PC-3 (cell line): Measurements from ENCODE around the gene IL1RAPL2. TPM values are rescaled to one million over a fixed set of nuclear protein-coding genes. Genes with fewer than 3 reads are reported as not detected.

Source experiments
- ATAC-seq: fragments of 200-7000 bp; cut with Tn5 transposase; 2 replicates; pipeline ENCODE4 v1.9.1; 2020; ENCODE audit warnings: mild to moderate bottlenecking, moderate library complexity
- BruUV-seq: library from RNA; stranded (reverse); fragments of 400-500 nt; replicated peaks from 2 replicates; lab custom pipeline; 2021; lab: Mats Ljungman, UMichigan
- CTCF ChIA-PET: fragments of 300-600 bp; sonication (Branson Sonifier 250); formaldehyde crosslinking; loops from one replicate; lab custom pipeline; 2022; ENCODE audit warnings: antibody characterized with exemption; lab: Charles Lee
- POLR2A ChIA-PET: fragments of 300-600 bp; sonication (Branson Sonifier 250); formaldehyde crosslinking; loops from one replicate; lab custom pipeline; 2022; ENCODE audit warnings: antibody characterized with exemption; ENCODE audit not compliant: unreplicated experiment; lab: Charles Lee
- DNase-seq: peaks from one replicate; pipeline ENCODE4 v3.0.0-alpha.2; 2015
- H2AFZ ChIP-seq: fragments of 300-600 bp; sonication (generic); 2 replicates; pipeline ENCODE4 v1.6.0; 2016; ENCODE audit warnings: antibody characterized with exemption, low read length
- H3F3A ChIP-seq: fragments of 300-600 bp; sonication (generic); one replicate; pipeline ENCODE4 v1.6.0; 2017; ENCODE audit warnings: antibody characterized with exemption, low read length, control low read depth, mild to moderate bottlenecking; ENCODE audit not compliant: unreplicated experiment
- H3K27ac ChIP-seq: fragments of 300-600 bp; sonication (generic); 2 replicates; pipeline ENCODE4 v1.5.1; 2016; ENCODE audit warnings: mild to moderate bottlenecking, low read length
- H3K27me3 ChIP-seq: fragments of 300-600 bp; sonication (generic); 2 replicates; pipeline ENCODE4 v1.6.1; 2016; ENCODE audit warnings: low read length, mixed read lengths
- H3K36me3 ChIP-seq: fragments of 300-600 bp; sonication (generic); 2 replicates; pipeline ENCODE4 v1.6.1; 2016; ENCODE audit warnings: low read depth, mixed run types, low read length, mixed read lengths
- H3K4me1 ChIP-seq: fragments of 300-600 bp; sonication (generic); 2 replicates; pipeline ENCODE4 v1.5.1; 2016; ENCODE audit warnings: low read length; ENCODE audit not compliant: insufficient read depth
- H3K4me2 ChIP-seq: fragments of 300-600 bp; sonication (generic); 2 replicates; pipeline ENCODE4 v1.6.0; 2016; ENCODE audit warnings: low read length
- H3K4me3 ChIP-seq: fragments of 300-600 bp; sonication (generic); 2 replicates; pipeline ENCODE4 v1.5.1; 2016; ENCODE audit warnings: mild to moderate bottlenecking, low read length, mixed read lengths
- H3K79me2 ChIP-seq: fragments of 300-600 bp; sonication (generic); 2 replicates; pipeline ENCODE4 v1.6.1; 2017; ENCODE audit warnings: low read length, mixed read lengths
- H3K9ac ChIP-seq: fragments of 300-600 bp; sonication (generic); 2 replicates; pipeline ENCODE4 v1.6.0; 2016; ENCODE audit warnings: mild to moderate bottlenecking, low read length
- H3K9me2 ChIP-seq: fragments of 300-600 bp; sonication (generic); replicated peaks from 2 replicates; pipeline ENCODE4 v1.6.1; 2016; ENCODE audit warnings: mixed run types, low read length, mixed read lengths
- H3K9me3 ChIP-seq: fragments of 300-600 bp; sonication (generic); 2 replicates; pipeline ENCODE4 v1.6.1; 2016; ENCODE audit warnings: low read length, mixed read lengths
- H4K20me1 ChIP-seq: fragments of 300-600 bp; sonication (generic); 2 replicates; pipeline ENCODE4 v1.6.1; 2016; ENCODE audit warnings: low read length, mixed read lengths
- CTCF ChIP-seq: fragments of 300-600 bp; sonication (generic); conservative IDR thresholded peaks from 2 replicates; pipeline ENCODE4 v1.5.1; 2017; ENCODE audit warnings: antibody characterized with exemption, low read depth, mild to moderate bottlenecking, low read length
- EZH2 ChIP-seq: fragments of 300-600 bp; sonication (generic); IDR thresholded peaks from one replicate; pipeline ENCODE4 v1.6.1; 2017; ENCODE audit warnings: antibody characterized with exemption, mild to moderate bottlenecking, low read length; ENCODE audit not compliant: unreplicated experiment
- EZH2phosphoT487 ChIP-seq: fragments of 300-600 bp; sonication (generic); IDR thresholded peaks from 2 replicates; pipeline ENCODE4 v1.6.1; 2018; ENCODE audit warnings: mild to moderate bottlenecking, antibody characterized with exemption, low read length, borderline replicate concordance
- intact Hi-C: fragments of 100-400 bp; cut with micrococcal nuclease; formaldehyde crosslinking; loops from 2 replicates; pipeline ENCODE4 v1.9.0; 2023
- total RNA-seq: library from RNA; depleted of rRNA; stranded (reverse); fragments of >200 nt; gene quantifications from 2 replicates; pipeline ENCODE4 v1.2.3, GENCODE V29; 2014

The IL1RAPL2 gene
- total RNA-seq, 1 experiment from 2014 or later: 0.62 TPM

- H3K27me3 ChIP-seq: no peaks in the 10 kb centered on the region
- no TSS peak for BruUV-seq
- ChIA-PET CTCF (interaction anchor here (0.7 kb wide), 1 partner anchor 9 kb away, joined by 3 read pairs; no protein-coding TSS in a partner anchor), POLR2A (no interaction called here)
- H3K4me1 ChIP-seq: no peaks in the 10 kb centered on the region
- no peak for ATAC-seq
- H3K79me2 ChIP-seq: no peaks in the 10 kb centered on the region
- intact Hi-C loops: no loop called here
- DNase-seq: no peak
- H4K20me1 ChIP-seq: no peaks in the 10 kb centered on the region
- no peaks in the 10 kb centered on the region for H3K9me2 ChIP-seq
- H3K27ac ChIP-seq: no peak overlapping the region
- H3K9me3 ChIP-seq: no peaks in the 10 kb centered on the region
- no peaks in the 10 kb centered on the region for H3F3A ChIP-seq
- H3K4me3 ChIP-seq: no peak overlapping the region
- no peaks in the 10 kb centered on the region for H3K36me3 ChIP-seq
- H3K4me2 ChIP-seq: no peak overlapping the region
- no peak for TF ChIP-seq EZH2
- no peak for TF ChIP-seq EZH2phosphoT487
- no peak for TF ChIP-seq CTCF
- no peak overlapping the region for H3K9ac ChIP-seq
- H2AFZ ChIP-seq: no peak overlapping the region
Measured at GRCh38 chrX:105349476-105349875, 783.5 kb downstream of the IL1RAPL2 start.

GRCh38 chrX:105375816-105376215, 809.8 kb downstream of the IL1RAPL2 start:
- CTCF ChIA-PET: no interaction called here
- Histone ChIP-seq H3K4me1 (no peaks in the 10 kb centered on the region), H3F3A (no peaks in the 10 kb centered on the region), H4K20me1 (no peaks in the 10 kb centered on the region), H3K9me2 (no peaks in the 10 kb centered on the region), H3K9ac (no peak overlapping the region), H3K9me3 (no peaks in the 10 kb centered on the region), H3K79me2 (no peaks in the 10 kb centered on the region), H2AFZ (no peak overlapping the region), H3K4me2 (no peak overlapping the region), H3K36me3 (no peaks in the 10 kb centered on the region), H3K27ac (no peak overlapping the region), H3K27me3 (no peaks in the 10 kb centered on the region), H3K4me3 (no peak overlapping the region)
- BruUV-seq: no TSS peak
- intact Hi-C loops: no loop called here
- POLR2A ChIA-PET: no interaction called here
- TF ChIP-seq CTCF (no peak), EZH2phosphoT487 (no peak), EZH2 (no peak)
- DNase-seq: no peak
- no peak for ATAC-seq

- Histone ChIP-seq H3K27ac (no peak overlapping the region), H3K36me3 (no peaks in the 10 kb centered on the region), H3K9ac (no peak overlapping the region), H3K9me3 (no peaks in the 10 kb centered on the region), H3K4me2 (no peak overlapping the region), H3K79me2 (no peaks in the 10 kb centered on the region), H4K20me1 (no peaks in the 10 kb centered on the region), H2AFZ (no peak overlapping the region), H3K27me3 (no peaks in the 10 kb centered on the region), H3K4me3 (no peak overlapping the region), H3F3A (no peaks in the 10 kb centered on the region), H3K4me1 (no peaks in the 10 kb centered on the region), H3K9me2 (no peaks in the 10 kb centered on the region)
- TF ChIP-seq EZH2 (no peak), EZH2phosphoT487 (no peak)
- CTCF ChIA-PET: no interaction called here
- intact Hi-C loops: no loop called here
- no TSS peak for BruUV-seq
- ATAC-seq (no peak), DNase-seq (no peak)
- POLR2A ChIA-PET: no interaction called here
Measured at GRCh38 chrX:105424729-105425128, 858.7 kb downstream of the IL1RAPL2 start.
